Measurements from ENCODE around the gene ALDH1B1. TPM values are rescaled to one million over a fixed set of nuclear protein-coding genes. Genes with fewer than 3 reads are reported as not detected.

The ALDH1B1 gene
- total RNA-seq, 2 donors from 2014 or later = 47.7 to 59.9 TPM

- Mint-ChIP-seq H3K4me1 (peaks cover 9% of the 10 kb centered on the region), H3K27ac (no peak overlapping the region), H3K4me3 (no peak overlapping the region), H3K36me3 (ENCODE audit: low read depth) (no peaks in the 10 kb centered on the region), H3K9me3 (no peaks in the 10 kb centered on the region), H3K27me3 (ENCODE audit: insufficient read depth) (no peaks in the 10 kb centered on the region)
- TF ChIP-seq CTCF (conservative IDR thresholded peaks at IDR 0.05) = no peak
- H3K27ac ChIP-seq (ENCODE audit: low read depth, low read length) = no peak overlapping the region
- H3K27me3 ChIP-seq (ENCODE audit: control insufficient read depth, insufficient read depth, low read length, poor library complexity, severe bottlenecking) = no peaks in the 10 kb centered on the region
- H3K9me3 ChIP-seq (ENCODE audit: control insufficient read depth, low read length) = no peaks in the 10 kb centered on the region
- H3K4me1 ChIP-seq (ENCODE audit: control insufficient read depth, insufficient read depth, low read length) = no peaks in the 10 kb centered on the region
- no peak overlapping the region for H3K4me3 ChIP-seq (ENCODE audit: low read length)
- 90 to 100% methylated on average over 2 to 10 of the region's 11 CpGs for WGBS, 2 experiments (ENCODE audit: insufficient coverage in 1 of 2, insufficient read length in 1 of 2)
- H3K9ac ChIP-seq (ENCODE audit: extremely low read depth, low read length, poor library complexity, severe bottlenecking) = no peak overlapping the region
- DNase-seq = no peak
- no peaks in the 10 kb centered on the region for H3K36me3 ChIP-seq (ENCODE audit: control insufficient read depth, insufficient read depth, low read length)
Observed at GRCh38 chr9:38445154-38446043, 52.9 kb downstream of the ALDH1B1 start.

GRCh38 chr9:38447703-38448102, 55.2 kb downstream of the ALDH1B1 start:
- no CpG with 5 or more reads among the region's 1 CpG for WGBS, 2 experiments (ENCODE audit: insufficient coverage in 1 of 2, insufficient read length in 1 of 2)

More at GRCh38 chr9:38447703-38448102, 55.2 kb downstream of the ALDH1B1 start:
- Histone ChIP-seq H3K27me3 (ENCODE audit: control insufficient read depth, insufficient read depth, low read length, poor library complexity, severe bottlenecking) (no peaks in the 10 kb centered on the region), H3K9ac (ENCODE audit: extremely low read depth, low read length, poor library complexity, severe bottlenecking) (no peak overlapping the region), H3K4me3 (ENCODE audit: low read length) (no peak overlapping the region), H3K27ac (ENCODE audit: low read depth, low read length) (no peak overlapping the region), H3K4me1 (ENCODE audit: control insufficient read depth, insufficient read depth, low read length) (no peaks in the 10 kb centered on the region), H3K36me3 (ENCODE audit: control insufficient read depth, insufficient read depth, low read length) (no peaks in the 10 kb centered on the region), H3K9me3 (ENCODE audit: control insufficient read depth, low read length) (peaks cover 14% of the 10 kb centered on the region)
- H3K9me3 Mint-ChIP-seq = peaks cover 9% of the 10 kb centered on the region
- H3K27me3 Mint-ChIP-seq (ENCODE audit: insufficient read depth) = no peaks in the 10 kb centered on the region
- no peak overlapping the region for H3K4me3 Mint-ChIP-seq
- no peak for TF ChIP-seq CTCF (conservative IDR thresholded peaks at IDR 0.05)
- no peaks in the 10 kb centered on the region for H3K36me3 Mint-ChIP-seq (ENCODE audit: low read depth)
- H3K27ac Mint-ChIP-seq = no peak overlapping the region
- no peak for DNase-seq
- peaks cover 8% of the 10 kb centered on the region for H3K4me1 Mint-ChIP-seq

Other genes starting within 250 kb of the ALDH1B1 start
- gene IGFBPL1, start 31.8 kb downstream of the ALDH1B1 start, total RNA-seq = 10 to 100 TPM; 40.5 to 90.3 TPM
- gene ANKRD18A, start 227.9 kb downstream of the ALDH1B1 start, total RNA-seq = 1 to 10 TPM; 5.3 to 8.0 TPM